DMS53 treated with DMSO at 0.1 percent for 48 hours (cell line): ENCODE measurements around the gene ARHGEF6.

Experiments used
- DNase-seq: peaks from one replicate; lab custom pipeline; 2025; ENCODE audit not compliant: unreplicated experiment; lab: John Stamatoyannopoulos, UW

Gene ARHGEF6

DNA sequence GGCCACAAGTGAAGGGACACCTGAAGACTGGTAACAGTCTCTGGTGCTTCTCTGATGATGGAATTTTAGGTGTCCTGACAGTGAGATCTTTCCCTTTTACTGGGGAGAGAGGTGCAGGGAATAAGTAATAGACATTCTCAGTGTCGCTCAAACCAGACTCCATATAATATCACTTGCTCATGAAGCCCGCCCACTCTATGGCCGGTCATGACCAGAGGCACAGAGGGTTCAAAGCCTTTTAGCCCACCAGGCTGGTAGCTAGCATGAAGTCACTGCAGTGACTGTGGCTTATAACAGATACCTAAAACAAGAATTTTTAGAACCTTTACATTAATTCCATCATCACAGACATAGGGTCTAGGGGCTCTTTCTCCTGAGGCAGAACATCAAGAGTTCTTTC is 129.9 kb downstream of the ARHGEF6 start:
- no peak for DNase-seq

GRCh38 chrX:136647677-136648360 is 132.9 kb downstream of the ARHGEF6 start, which contains the start of gene CD40LG:
Gene CD40LG (plus strand): TSS chrX:136648158. CDS start chrX:136648249, 91 bp downstream.
- no peak for DNase-seq

GRCh38 chrX:136646602-136647239 is 134.0 kb downstream of the ARHGEF6 start:
- DNase-seq: no peak

DNA sequence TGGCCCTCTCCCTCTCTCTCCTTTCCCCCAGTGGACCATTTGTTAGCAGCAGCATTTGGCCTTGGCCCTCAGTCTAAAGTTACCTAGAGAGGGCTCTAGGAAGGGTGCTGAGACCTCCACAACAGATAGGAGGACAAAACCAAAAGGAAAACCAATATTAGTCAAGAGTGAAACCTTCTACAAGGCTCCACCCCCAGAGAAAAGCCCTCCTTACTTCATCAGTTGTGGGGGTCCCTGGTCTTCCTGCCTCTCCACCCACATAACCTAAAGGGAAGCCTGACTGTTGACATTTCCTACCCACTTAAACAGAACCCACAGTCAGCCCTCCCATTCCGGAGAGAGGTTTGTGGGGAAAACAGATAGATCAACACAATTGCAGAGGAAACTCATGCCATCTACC is 137.5 kb downstream of the ARHGEF6 start:
- DNase-seq: no peak

DNA sequence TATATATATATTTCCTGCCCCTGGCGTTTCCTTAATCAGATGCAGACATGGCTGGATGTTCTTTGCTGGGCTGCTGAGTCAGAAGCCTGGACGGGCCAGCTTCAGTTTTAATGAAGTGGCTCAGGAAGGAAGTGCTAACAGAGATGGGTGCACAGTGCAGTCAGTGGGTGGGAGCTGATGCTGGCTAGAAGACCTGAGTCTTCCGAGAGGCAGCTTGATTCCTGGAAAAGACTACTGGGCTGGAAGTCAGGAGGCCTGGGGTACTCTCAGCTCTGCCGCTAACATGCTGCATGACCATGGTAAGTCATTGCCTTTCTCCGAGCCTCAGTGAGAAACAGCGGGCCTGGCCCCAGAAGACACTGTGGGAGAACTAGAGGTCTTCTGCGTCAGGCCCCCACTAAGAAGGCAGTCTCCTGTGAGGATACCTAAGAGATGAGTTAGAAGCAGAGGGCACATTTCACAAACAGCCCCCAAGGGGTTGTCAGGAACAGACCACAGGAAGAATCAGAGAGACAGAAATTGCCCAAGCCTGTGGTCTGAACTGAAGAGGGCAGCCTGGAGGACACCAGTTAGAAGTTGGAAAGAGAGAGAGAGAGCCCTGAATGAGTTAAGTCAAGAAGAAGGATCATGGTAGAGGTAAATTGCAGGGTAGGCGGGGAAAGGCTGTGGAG is 141.1 kb downstream of the ARHGEF6 start:
- DNase-seq: no peak

GRCh38 chrX:136636121-136636520 is 144.6 kb downstream of the ARHGEF6 start:
- no peak for DNase-seq

- DNase-seq: no peak
Measured at GRCh38 chrX:136635235-136635634, 145.5 kb downstream of the ARHGEF6 start.

- DNase-seq: no peak
Measured at GRCh38 chrX:136630881-136631280, 149.9 kb downstream of the ARHGEF6 start.

GRCh38 chrX:136629084-136629750 is 151.5 kb downstream of the ARHGEF6 start:
- no peak for DNase-seq

DNA sequence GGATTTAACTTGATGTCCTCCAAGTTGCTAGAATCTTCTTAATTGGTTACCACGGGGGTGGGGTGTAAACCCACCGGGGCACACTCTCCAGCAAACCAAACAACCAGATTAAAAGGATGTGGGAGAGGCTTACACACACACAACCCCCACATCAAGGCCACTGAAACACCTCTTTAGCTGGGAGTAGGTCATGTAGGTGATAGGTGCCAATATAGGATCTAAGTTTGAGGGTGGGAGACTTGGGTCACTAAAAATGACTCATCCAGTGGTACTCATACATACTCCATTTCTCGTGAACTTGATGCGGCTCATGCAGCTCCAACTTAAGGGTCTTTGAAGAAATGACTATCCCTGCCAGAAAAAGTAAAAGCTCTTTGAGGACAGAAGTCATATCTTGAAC is 153.3 kb downstream of the ARHGEF6 start:
- DNase-seq: no peak

- no peak for DNase-seq
Measured at GRCh38 chrX:136626891-136627290, 153.8 kb downstream of the ARHGEF6 start.

DNA sequence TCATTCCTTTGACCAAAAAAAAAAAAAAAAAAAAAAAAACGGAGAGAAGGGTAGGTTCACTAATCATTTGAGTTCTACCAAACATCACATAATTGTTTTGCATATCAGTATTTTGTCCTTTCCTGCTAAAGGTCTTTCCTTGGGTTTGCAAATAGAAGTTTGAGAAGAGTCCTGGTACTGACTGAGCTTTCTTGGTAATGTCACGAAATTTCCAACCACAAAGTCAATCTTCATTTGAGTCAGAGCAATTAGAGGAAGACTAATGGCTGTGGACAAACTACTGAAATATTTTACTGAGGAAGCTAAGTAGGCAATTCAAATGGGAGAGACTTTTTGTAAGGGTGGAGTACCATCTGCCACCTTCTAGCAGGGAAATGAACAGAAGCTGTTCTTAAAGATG is 154.5 kb downstream of the ARHGEF6 start:
- DNase-seq: no peak

DNA sequence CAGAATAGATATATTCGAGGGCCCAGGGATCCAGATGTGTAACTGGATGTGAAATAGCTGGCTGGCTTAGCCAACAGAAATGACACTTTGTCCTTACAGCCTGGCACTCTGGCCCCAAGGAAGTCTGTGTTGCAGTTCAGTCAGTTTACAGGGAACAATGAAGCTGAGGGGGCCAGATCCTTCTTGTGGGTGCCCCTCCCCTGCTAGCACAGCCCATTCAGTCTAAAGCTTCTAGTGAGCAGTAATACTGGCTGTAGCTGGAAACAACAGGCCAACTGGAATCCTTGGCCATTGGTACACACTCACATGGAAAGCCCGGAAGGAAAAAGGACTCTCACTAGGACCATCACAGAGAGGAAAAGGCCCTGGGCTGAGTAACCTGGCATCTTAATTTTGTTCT is 155.5 kb downstream of the ARHGEF6 start:
- DNase-seq: no peak

- no peak for DNase-seq
Measured at GRCh38 chrX:136623396-136623795, 157.3 kb downstream of the ARHGEF6 start.

- no peak for DNase-seq
Measured at GRCh38 chrX:136622568-136622967, 158.2 kb downstream of the ARHGEF6 start.

- DNase-seq: no peak
Measured at GRCh38 chrX:136620780-136621179, 160.0 kb downstream of the ARHGEF6 start.

GRCh38 chrX:136619899-136620505 is 160.7 kb downstream of the ARHGEF6 start:
- no peak for DNase-seq

DNA sequence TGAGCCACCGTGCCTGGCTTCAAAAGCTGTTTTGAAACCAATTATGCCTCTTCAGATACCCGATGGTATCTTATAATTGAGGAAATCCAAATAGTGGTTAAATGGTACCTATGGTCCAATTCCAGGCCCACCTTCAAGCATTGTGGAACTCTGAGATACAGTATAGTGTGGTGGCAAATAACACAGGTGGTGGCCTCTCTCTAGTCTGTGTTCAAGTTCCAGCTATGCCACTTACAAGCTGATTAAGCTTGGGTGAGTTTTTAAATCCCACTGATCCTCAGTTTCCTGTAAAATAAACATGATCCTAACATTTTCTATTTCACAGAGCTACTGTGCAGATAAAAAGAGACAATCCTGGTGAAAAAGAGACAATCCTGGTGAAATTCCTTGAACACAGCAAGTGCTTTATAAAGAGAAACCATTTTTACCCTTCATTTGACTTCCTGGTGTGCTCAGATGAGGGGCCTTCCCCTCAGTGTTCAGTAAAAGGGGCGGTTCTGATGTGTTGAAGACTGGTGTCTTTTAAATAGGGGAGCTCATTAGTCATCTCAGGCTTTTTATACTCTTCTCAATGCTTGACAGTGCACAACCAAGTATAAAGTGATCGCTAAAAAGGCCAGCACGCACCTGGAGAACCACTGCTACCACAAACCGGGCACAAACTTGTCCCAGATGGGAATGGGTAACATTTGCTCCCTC is 163.6 kb downstream of the ARHGEF6 start:
- no peak for DNase-seq
